ENCODE data around the gene FERD3L.

FERD3L gene

DNA sequence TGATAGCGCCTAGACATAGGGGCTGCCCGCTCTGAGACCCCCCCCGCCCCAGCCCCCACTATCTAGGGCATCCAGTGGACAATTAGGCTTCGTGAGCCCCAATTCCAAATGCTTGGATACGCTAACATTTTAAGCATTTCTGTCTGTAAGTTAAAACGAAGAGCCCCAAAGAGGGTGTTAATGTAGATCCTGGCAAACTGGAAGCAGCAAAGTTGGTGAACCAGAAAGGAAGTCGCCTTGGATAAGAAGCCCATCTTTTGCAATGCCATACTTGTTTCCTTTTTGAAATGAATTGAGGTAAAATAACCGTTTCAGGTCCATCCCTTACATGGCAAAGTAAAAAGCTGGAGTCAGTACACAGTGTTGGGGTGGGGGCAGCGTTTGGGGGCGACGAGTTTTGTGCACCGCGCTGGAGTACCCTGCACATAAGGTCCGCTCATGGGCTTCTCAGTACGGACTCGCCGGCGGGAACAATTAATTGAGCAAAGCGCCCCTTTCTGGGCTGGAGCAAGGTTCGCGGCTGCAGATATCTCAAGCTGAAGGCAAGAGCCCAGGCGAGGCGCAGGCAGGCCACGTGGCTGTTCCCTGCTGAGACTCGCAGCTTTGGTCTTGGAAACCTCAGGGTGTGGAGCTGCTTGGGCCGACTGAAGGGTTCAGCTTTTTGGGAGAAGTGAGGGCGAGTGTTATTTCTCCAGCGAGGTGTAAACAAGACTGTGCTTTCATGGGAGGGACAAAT, 26.4 kb downstream of the FERD3L start:
- in situ Hi-C loops (cut with HindIII; ENCODE audit: low pct_ligation_motif_present, low pct_unique_long_range_greater_than_20kb, low sequenced_read_pairs), result no loop called here
- no peak for DNase-seq

DNA sequence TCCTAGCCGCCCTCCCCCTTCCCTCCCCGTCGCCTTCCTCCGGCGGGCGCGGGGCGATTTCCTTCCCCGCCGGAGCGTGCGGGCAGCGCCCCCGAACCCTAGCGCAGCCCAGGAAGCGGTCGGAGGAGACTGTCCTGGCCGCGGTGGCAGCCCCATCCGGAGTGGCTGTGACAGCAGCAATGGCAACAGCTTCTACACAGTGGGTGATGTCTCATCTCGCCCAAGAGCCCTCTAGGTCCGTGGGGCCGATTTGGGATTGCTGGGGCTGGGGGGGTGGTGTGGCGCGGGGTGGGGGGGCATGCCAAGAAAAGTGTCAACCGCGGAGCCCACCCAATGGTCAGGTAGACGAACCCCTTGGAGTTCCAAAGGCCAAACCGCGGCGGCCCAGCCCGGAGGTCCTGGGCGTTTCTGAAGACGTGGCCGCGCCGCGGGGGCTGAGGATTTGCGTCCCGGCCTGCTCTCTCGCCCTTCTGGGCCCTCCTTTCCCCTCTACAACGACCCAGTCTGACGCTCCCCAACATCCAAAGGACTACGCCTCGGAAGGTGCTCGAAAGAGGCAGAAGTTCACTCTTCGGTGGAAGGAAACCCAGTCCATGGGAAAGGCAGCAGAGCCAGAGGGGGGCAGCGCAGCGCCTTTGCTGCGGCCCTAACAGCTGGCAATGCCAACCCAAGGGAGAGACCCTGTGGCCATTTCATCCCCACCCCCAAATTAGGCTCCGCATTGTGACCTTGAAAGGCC, 27.2 kb downstream of the FERD3L start:
- DNase-seq, result no peak
- in situ Hi-C loops (cut with HindIII; ENCODE audit: low pct_ligation_motif_present, low pct_unique_long_range_greater_than_20kb, low sequenced_read_pairs), result no loop called here

DNA sequence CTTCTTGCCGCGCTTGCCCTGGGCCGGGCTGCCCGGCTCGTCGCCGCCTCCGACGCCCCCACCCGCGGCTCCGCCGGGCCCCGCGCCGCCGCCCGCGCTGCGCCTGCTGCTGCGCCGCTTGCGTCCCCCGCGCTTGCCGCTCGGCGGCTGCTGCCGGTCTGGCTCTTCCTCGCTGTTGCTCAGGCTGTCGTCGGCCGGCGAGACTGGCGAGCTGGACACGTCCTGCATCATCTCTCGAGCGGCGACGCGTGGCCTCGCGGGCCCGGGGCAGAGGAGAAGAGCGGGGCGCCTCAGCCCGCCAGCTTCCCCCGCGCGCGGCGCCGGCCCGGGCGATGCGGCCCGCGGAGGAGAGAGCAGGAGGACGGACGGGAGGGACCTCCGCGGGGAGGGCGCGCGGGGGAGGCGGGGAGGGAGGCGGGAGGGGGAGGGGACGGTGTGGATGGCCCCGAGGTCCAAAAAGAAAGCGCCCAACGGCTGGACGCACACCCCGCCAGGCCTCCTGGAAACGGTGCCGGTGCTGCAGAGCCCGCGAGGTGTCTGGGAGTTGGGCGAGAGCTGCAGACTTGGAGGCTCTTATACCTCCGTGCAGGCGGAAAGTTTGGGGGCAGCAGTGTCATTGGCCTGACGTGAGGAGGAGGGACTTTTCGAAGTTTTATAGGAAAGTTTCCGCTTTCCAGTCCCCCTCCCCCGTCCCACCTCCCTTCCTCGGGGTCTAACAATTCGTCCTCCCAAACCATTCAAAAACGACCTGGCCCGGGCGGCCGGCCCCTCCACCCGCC, 27.9 kb downstream of the FERD3L start, which contains the start of gene TWIST1:
TWIST1 (minus strand) TSS at position 546 of the 779 bp plus-strand sequence; CDS start at position 231, 315 bp downstream.
- DNase-seq, result no peak
- in situ Hi-C loops (cut with HindIII; ENCODE audit: low pct_ligation_motif_present, low pct_unique_long_range_greater_than_20kb, low sequenced_read_pairs), result no loop called here

DNA sequence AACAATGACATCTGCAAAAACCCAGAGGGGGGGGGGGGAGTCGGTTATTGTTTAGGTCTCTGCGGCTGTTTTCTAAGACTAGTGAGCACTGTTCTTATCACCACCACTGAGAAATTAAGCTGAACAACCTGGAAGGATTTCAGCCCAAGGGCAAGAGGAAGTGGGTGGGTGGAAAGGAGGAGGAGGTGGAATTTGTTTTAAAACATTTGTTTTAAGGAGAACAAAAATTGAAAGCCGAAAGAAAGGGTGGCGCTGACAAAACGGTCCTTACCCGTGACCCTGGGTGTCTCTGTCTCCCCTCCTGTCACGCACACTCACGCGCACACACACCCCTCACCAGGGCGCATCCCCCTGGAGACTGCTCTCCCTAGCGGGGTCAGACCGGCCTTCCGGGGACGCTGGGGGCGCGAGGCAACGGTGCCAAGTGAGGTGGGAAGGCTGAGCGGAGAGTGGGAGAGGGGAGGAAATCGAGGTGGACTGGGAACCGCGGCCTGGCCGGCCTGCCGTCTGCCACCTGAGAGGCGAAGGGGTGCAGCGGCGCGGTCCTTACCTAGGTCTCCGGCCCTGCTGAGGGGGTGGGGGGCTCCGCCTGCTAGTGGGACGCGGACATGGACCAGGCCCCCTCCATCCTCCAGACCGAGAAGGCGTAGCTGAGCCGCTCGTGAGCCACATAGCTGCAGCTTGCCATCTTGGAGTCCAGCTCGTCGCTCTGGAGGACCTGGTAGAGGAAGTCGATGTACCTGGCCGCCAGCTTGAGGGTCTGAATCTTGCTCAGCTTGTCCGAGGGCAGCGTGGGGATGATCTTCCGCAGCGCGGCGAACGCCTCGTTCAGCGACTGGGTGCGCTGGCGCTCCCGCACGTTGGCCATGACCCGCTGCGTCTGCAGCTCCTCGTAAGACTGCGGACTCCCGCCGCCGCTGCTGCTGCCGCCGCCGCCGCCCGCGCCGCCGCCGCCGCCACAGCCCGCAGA, 28.8 kb downstream of the FERD3L start:
- in situ Hi-C loops (cut with HindIII; ENCODE audit: low pct_ligation_motif_present, low pct_unique_long_range_greater_than_20kb, low sequenced_read_pairs), result no loop called here
- no peak for DNase-seq

DNA sequence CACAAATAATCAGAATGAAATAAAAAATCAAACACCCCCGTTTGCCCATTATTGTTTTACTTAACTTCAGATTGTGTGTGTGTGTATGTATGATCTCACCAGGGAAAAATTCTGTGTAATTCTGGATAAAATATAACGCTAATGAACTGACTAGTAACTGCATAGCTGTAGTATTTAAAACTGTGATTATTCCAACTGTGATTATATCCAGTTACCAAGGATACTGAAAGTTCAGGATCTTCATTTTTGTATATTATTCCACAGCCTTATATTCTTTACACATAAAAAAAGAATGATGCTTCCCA, 30.7 kb downstream of the FERD3L start:
- DNase-seq, result no peak
- in situ Hi-C loops (cut with HindIII; ENCODE audit: low pct_ligation_motif_present, low pct_unique_long_range_greater_than_20kb, low sequenced_read_pairs), result no loop called here

DNA sequence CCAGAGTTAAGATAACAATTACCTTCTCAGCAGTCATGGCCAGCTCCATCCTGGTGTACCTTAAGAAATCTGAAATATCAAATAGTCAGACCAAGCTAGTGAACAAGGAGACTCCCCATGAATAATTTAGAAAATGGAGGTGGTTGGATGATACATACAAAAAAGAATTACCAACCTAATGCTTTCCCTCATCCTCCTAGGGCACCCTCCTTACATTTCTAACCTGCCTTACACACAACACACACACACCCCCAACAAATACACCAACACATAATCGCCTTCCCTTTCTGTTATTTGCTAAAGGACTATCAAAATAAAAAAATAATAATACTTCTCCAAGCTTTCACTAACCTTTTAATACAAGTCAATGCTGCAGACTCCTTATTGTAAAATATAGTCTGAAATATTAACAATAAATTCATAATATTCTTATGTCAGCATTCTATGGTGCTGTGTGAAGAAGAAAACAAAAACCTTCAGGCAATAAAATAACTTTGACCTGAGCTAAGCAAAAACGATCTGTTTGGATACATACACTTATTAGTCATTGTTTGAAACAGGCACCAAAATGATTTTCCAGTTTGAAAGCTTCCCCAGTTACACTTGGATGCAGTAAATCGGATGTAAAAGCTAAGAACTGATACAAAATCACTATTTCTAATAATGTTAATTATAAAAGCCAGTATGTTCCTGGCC, 31.2 kb downstream of the FERD3L start:
- no peak for DNase-seq
- in situ Hi-C loops (cut with HindIII; ENCODE audit: low pct_ligation_motif_present, low pct_unique_long_range_greater_than_20kb, low sequenced_read_pairs), result no loop called here

DNA sequence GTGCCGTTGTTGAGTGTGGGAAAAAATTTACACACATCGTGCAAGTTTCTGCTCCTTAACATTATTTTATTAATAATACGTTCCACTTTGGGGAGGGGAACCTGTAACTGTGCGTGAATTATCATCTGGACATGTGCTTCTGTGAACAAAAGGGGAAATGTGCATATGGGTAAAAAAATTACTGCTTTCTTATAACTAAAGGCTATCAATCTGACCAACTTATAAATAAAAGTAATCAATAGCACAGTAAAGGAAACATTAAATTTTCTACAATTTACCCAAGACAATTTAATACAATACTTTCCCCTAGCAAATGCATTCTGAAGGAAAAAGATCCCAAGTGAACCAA, 32.2 kb downstream of the FERD3L start:
- in situ Hi-C loops (cut with HindIII; ENCODE audit: low pct_ligation_motif_present, low pct_unique_long_range_greater_than_20kb, low sequenced_read_pairs), result no loop called here
- no peak for DNase-seq

DNA sequence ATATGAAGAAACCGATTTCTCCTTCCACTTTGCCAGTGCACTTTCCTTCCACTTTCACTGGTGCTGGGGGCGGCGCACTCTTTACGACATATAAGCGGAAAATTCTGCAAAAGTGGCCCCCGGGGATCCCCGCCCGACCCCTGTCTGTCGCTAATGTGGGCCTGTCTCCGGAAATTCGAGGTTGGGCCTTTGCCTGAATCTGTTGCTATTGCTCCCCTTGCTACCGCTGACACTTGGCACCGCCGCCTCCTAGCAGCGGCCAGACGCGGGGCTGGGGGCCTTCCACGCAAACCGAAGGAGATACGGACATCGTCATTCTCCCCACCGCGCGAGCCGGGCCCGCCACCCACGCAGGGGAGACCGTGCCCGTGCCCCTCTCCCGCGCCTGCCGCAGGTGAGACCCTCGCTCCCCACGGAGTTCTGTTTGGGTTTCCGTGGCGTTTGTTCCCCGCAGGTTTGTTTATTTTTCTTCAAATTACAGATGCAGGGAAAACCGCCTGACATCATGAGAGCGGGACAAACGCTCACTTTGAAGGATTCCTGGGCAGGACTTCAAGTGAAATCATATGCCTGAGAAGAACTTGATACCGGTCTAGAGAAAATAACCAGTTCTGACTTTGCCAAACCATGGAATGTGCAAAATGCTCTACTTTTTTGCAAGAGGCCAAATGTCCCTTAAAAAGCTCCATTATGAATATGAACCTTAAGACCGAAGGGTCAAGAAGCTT, 32.8 kb downstream of the FERD3L start:
- in situ Hi-C loops (cut with HindIII; ENCODE audit: low pct_ligation_motif_present, low pct_unique_long_range_greater_than_20kb, low sequenced_read_pairs), result no loop called here
- no peak for DNase-seq

DNA sequence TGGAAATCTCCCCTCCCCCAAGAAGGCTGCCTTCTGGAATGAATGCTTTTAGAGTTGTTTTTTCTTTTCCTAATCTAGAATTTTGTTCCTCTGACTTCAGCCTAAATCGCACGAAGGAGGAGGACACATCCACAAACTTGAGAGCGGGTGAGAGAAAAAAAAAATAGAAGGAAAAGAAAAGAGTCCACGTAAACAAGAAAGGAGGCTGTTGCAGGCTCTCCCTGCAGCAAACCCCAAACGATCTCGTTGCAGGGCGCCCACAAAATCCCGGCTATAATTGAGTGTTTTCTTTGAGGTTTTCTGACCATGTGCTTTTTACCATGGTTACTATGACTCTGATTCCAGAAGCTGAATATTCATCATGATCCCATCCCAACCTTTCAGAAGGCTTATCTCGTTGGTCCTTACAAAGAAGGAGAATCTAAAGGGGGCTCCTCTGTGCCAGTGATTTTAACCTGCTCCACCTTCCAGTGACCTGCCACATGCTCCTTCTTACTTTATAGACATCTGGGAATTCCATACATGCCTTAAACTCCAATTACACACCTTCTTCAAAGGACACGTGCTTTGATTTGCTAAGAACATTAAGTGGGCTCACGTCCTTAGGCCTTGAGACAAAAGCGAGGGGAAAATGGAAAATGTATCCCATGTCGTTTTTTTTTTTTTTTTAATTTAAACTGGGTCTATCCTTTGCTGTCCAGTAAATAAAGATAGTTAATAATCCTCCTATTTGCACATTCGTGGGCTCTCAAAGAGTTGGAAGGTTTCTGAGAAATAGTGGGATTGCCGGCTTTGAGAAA, 33.5 kb downstream of the FERD3L start:
- DNase-seq, result no peak
- in situ Hi-C loops (cut with HindIII; ENCODE audit: low pct_ligation_motif_present, low pct_unique_long_range_greater_than_20kb, low sequenced_read_pairs), result no loop called here

DNA sequence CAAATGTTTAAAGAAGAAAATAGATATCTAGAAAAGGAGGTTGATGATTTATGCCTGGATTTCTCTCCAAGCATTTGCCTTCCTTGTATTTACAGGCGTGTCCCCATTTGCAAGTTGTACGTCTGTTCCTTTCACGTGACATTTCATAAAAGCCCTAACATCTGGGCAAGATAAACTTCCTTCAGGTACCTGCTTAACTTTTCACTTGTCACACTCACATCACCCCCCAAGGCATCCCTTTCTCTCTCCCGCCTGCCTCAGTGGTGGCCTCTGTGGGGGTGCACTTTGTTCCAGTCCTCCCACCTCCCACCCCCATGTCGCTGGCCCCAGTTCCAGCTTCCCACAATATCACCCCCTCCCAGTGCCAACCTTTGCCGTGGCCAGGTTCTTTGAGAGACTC, 34.4 kb downstream of the FERD3L start:
- in situ Hi-C loops (cut with HindIII; ENCODE audit: low pct_ligation_motif_present, low pct_unique_long_range_greater_than_20kb, low sequenced_read_pairs), result no loop called here
- no peak for DNase-seq

DNA sequence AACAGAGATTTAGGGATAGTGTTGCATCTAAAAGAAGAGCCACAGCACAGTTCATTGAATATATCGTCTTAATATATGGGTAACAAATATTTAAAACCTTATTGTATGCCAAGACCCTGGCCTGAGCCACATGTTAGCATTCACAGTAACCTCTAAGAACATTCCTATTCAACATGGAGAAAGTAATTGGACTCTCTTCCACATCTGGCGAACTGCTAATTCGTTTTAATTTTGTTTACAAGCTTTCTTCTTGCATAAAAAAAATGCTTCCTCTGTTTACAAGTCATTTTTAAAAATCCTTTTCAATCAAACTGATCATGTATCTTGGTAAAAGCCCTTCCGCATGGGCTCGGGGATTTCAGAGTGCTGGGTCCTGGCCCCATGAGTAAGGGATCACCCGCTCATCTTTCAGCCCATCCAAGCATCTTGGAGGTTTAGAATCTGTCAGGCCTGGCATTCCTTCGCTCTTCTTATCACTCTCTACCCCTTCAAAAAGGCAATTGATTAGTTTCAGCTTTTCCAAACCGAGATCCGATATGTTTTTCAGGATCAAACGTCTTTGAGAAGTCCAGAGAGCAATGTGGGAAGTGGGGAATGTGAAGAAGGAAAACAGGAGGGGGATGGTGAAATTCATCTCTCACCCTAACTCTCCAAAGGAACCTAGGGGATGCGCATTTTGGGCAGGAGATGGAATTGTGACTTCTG, 35.0 kb downstream of the FERD3L start:
- no peak for DNase-seq
- in situ Hi-C loops (cut with HindIII; ENCODE audit: low pct_ligation_motif_present, low pct_unique_long_range_greater_than_20kb, low sequenced_read_pairs), result no loop called here

DNA sequence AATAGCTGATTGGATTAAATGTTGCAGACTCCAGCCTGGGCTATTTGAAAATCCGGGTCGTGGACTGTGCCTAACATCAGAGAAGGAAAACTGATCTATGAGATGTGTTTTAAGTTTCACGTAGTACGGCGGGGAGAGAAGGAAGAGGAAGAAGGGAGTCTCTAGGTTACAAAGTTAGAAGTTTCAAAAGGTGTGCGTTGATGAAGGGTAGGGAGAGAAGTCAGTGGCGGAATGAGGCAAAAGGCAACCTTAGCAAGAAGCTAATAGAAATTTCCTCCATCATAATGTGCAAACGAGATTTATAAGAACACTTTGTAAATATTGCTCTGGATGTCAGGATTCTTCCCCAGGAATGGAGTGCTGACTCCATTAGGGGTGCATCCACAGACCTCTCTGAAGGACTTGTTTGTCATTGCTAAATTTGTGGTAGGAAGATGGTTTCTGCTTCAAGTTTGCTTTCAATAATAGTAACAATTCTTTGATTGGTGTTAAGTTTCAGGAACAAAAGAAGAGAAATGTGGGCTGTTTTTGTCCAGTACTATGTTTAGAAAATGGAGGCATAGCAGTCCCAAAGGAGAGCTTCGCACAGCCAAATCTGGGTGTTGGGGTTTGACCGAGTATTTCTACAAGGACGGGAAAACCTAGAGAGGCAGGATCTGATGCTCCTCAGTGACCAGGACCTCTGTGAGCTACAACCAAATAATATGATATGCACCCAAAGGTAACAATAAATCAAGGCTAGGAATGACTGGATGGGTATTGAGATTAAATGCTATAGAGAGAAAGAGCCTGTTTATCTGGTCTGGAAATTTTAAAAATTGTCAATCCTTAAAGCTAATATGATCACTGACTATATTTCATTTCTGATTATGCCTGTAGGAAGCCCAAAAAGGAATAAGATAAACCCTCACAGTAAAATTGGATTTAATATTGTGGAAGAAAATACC, 35.9 kb downstream of the FERD3L start:
- in situ Hi-C loops (cut with HindIII; ENCODE audit: low pct_ligation_motif_present, low pct_unique_long_range_greater_than_20kb, low sequenced_read_pairs), result no loop called here
- no peak for DNase-seq

DNA sequence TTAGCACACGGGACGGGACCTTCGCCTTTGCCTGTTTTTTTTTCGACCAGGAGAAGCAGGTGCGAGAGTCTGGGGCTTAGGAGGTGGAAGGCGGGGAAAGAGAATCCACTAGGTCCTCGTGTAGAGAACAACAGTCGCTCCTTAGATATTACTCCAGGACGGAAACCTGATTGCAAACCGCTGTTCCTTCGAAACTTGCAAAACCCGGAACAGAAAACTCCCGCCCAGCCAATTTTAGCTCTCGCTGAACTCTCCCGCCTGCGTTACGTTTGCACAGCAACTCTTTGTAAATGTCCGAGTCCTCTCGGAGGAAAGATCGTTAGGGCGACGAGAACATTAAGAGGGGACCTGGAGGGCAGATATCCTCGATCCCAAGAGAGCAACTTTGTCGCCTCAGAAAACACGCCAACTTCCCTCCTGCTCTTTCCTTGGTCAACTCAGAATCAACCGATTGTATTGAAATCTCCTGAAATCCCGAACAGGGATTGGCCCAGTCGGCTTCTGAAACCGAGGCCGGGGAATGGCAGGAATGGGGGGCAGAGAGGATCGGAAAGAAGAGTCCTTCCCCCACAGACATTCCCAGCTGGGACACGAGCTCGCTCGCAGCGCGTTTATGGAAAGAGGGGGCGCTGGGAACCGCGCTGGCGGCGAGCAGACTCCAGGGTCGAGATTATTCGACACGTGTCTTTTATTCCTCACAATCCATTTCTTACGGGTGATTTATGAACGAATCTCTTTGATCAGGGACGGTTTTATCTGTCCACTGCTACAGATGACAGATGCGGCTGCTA, 37.7 kb downstream of the FERD3L start:
- no peak for DNase-seq
- in situ Hi-C loops (cut with HindIII; ENCODE audit: low pct_ligation_motif_present, low pct_unique_long_range_greater_than_20kb, low sequenced_read_pairs), result no loop called here

DNA sequence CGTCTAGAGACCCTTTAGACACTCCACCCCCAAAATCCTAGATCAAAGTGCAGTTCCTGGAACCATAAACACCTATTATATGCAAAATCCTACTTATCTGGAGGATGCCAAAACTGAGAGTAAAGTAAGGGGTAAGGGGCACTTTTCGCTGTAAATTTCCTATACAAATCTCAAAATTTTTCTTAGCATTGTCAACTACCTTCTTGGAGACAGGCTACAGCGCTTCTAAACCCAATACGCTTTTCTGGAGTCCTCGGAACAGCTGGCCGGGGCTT, 38.2 kb downstream of the FERD3L start:
- in situ Hi-C loops (cut with HindIII; ENCODE audit: low pct_ligation_motif_present, low pct_unique_long_range_greater_than_20kb, low sequenced_read_pairs), result no loop called here
- no peak for DNase-seq

All from ACHN (cell line).